GM23338 (cell line): ENCODE results near the gene BABAM1. TPM values are rescaled to one million over a fixed set of nuclear protein-coding genes. Genes with fewer than 3 reads are reported as not detected.

Source experiments
- ATAC-seq: fragments of 200-7000 bp; cut with Tn5 transposase; 3 replicates; pipeline ENCODE4 v1.9.1; 2020
- DNase-seq: peaks from one replicate; pipeline ENCODE4 v3.0.0-alpha.2; 2015; ENCODE audit warnings: low spot score
- H2AFZ ChIP-seq: fragments of 200-600 bp; sonication (generic); 2 replicates; pipeline ENCODE4 v1.8.0; 2016; ENCODE audit warnings: antibody characterized with exemption, mild to moderate bottlenecking, moderate library complexity
- H3F3A ChIP-seq: fragments of 200-600 bp; sonication (generic); replicated peaks from 2 replicates; pipeline ENCODE4 v1.8.0; 2017; ENCODE audit warnings: antibody characterized with exemption, mixed run types, low read depth
- H3K27ac ChIP-seq: fragments of 200-600 bp; sonication (generic); 2 replicates; pipeline ENCODE4 v1.6.1; 2016; ENCODE audit warnings: low read depth
- H3K27me3 ChIP-seq: fragments of 200-600 bp; sonication (generic); 2 replicates; pipeline ENCODE4 v1.8.0; 2016; ENCODE audit warnings: mild to moderate bottlenecking, mixed run types, moderate library complexity; ENCODE audit not compliant: insufficient read depth
- H3K36me3 ChIP-seq: fragments of 200-600 bp; sonication (generic); 2 replicates; pipeline ENCODE4 v1.8.0; 2016; ENCODE audit warnings: mild to moderate bottlenecking; ENCODE audit not compliant: insufficient read depth
- H3K4me1 ChIP-seq: fragments of 200-600 bp; sonication (generic); 2 replicates; pipeline ENCODE4 v1.8.0; 2016; ENCODE audit warnings: mild to moderate bottlenecking, moderate library complexity; ENCODE audit not compliant: insufficient read depth
- H3K4me2 ChIP-seq: fragments of 200-600 bp; sonication (generic); 2 replicates; pipeline ENCODE4 v1.7.1; 2017; ENCODE audit warnings: mixed run types
- H3K4me3 ChIP-seq: fragments of 200-600 bp; sonication (generic); 2 replicates; pipeline ENCODE4 v1.6.1; 2016; ENCODE audit warnings: mixed run types
- H3K79me2 ChIP-seq: fragments of 200-600 bp; sonication (generic); replicated peaks from 2 replicates; pipeline ENCODE4 v1.8.0; 2017; ENCODE audit warnings: mild to moderate bottlenecking; ENCODE audit not compliant: insufficient read depth
- H3K9me2 ChIP-seq: fragments of 200-600 bp; sonication (generic); 2 replicates; pipeline ENCODE4 v1.8.0; 2017; ENCODE audit not compliant: insufficient read depth
- H4K20me1 ChIP-seq: fragments of 200-600 bp; sonication (generic); replicated peaks from 2 replicates; pipeline ENCODE4 v1.8.0; 2017; ENCODE audit warnings: mild to moderate bottlenecking; ENCODE audit not compliant: insufficient read depth
- H3K27ac Mint-ChIP-seq: 2 replicates; pipeline ENCODE4 v1.8.0; 2020; ENCODE audit warnings: inconsistent platforms, mild to moderate bottlenecking, moderate library complexity, mixed read lengths
- H3K27me3 Mint-ChIP-seq: 3 replicates; pipeline ENCODE4 v1.8.0; 2022; ENCODE audit warnings: low read depth, mild to moderate bottlenecking, moderate library complexity, mixed read lengths, inconsistent platforms; ENCODE audit not compliant: insufficient read depth, poor library complexity
- H3K36me3 Mint-ChIP-seq: 3 replicates; pipeline ENCODE4 v1.8.0; 2021; ENCODE audit warnings: low read depth, mild to moderate bottlenecking, inconsistent platforms, moderate library complexity, mixed read lengths
- H3K4me1 Mint-ChIP-seq: 3 replicates; pipeline ENCODE4 v1.8.0; 2020; ENCODE audit warnings: mild to moderate bottlenecking, inconsistent platforms, mixed read lengths
- H3K4me3 Mint-ChIP-seq: 3 replicates; pipeline ENCODE4 v1.8.0; 2021; ENCODE audit warnings: moderate library complexity, mild to moderate bottlenecking, inconsistent platforms, mixed read lengths
- H3K9me3 Mint-ChIP-seq: 3 replicates; pipeline ENCODE4 v1.8.0; 2020; ENCODE audit warnings: moderate library complexity, mild to moderate bottlenecking, inconsistent platforms, mixed read lengths
- CREB1 ChIP-seq: fragments of 250-450 bp; sonication (Bioruptor Pico); IDR thresholded peaks from 2 replicates; pipeline ENCODE4 v1.5.0; 2020; ENCODE audit warnings: low read depth, mild to moderate bottlenecking, moderate library complexity
- EZH2phosphoT487 ChIP-seq: fragments of 200-600 bp; sonication (generic); IDR thresholded peaks from one replicate; pipeline ENCODE4 v1.8.1; 2018; ENCODE audit warnings: antibody characterized with exemption; ENCODE audit not compliant: unreplicated experiment
- NANOG ChIP-seq: IDR thresholded peaks from 2 replicates; pipeline ENCODE4 v1.6.1; 2016; ENCODE audit warnings: antibody characterized with exemption, borderline replicate concordance
- POLR2AphosphoS5 ChIP-seq: IDR thresholded peaks from 2 replicates; pipeline ENCODE4 v1.6.1; 2016; ENCODE audit warnings: antibody characterized with exemption, low read depth
- STAT1 ChIP-seq: IDR thresholded peaks from one replicate; pipeline ENCODE4 v1.6.1; 2016; ENCODE audit warnings: antibody characterized with exemption; ENCODE audit not compliant: unreplicated experiment
- ZNF114 ChIP-seq: fragments of 250-450 bp; sonication (Bioruptor Pico); IDR thresholded peaks from 2 replicates; pipeline ENCODE4 v1.5.0; 2020; ENCODE audit warnings: mild to moderate bottlenecking, moderate library complexity
- ZNF331 ChIP-seq: fragments of 250-450 bp; sonication (Bioruptor Pico); IDR thresholded peaks from 2 replicates; pipeline ENCODE4 v1.5.0; 2020; ENCODE audit warnings: low read depth, mild to moderate bottlenecking, moderate library complexity
- polyA plus RNA-seq: library from polyadenylated mRNA; unstranded; fragments of >200 nt; fragmentation: Nextera tagmentation; extraction: Ambion mirVana; gene quantifications from 2 replicates; pipeline ENCODE4 v1.2.1, GENCODE V29; 2016
- total RNA-seq: library from RNA; depleted of rRNA; stranded (reverse); fragments of >200 nt; shearing (Covaris generic); gene quantifications from 2 replicates; pipeline ENCODE4 v1.2.3, GENCODE V29; 2014
- TF ChIP-seq, protein P1 (sequence below): IDR thresholded peaks from one replicate; pipeline ENCODE4 v1.6.1; 2018; ENCODE audit warnings: antibody characterized with exemption; ENCODE audit not compliant: unreplicated experiment
- TF ChIP-seq, protein P2 (sequence below), 2 experiments: fragments of 200-600 bp in 1 of 2; sonication (generic) in 1 of 2; conservative IDR thresholded peaks; 2 replicates each; pipeline versions ENCODE4 v1.5.1 to v1.6.1; 2016 to 2017; ENCODE audit warnings: antibody characterized with exemption in 2 of 2, low read depth in 2 of 2, mild to moderate bottlenecking in 2 of 2, moderate library complexity in 1 of 2
- TF ChIP-seq, protein P3 (sequence below): fragments of 250-450 bp; sonication (Bioruptor Pico); IDR thresholded peaks from 2 replicates; pipeline ENCODE4 v1.5.0; 2020; ENCODE audit warnings: mild to moderate bottlenecking, moderate library complexity
- TF ChIP-seq, protein P4 (sequence below): IDR thresholded peaks from 2 replicates; pipeline ENCODE4 v1.6.1; 2016; ENCODE audit warnings: antibody characterized with exemption

BABAM1 gene
- total and polyA plus RNA-seq, 2 experiments from 2014 or later: 78.1 to 95.0 TPM

DNA sequence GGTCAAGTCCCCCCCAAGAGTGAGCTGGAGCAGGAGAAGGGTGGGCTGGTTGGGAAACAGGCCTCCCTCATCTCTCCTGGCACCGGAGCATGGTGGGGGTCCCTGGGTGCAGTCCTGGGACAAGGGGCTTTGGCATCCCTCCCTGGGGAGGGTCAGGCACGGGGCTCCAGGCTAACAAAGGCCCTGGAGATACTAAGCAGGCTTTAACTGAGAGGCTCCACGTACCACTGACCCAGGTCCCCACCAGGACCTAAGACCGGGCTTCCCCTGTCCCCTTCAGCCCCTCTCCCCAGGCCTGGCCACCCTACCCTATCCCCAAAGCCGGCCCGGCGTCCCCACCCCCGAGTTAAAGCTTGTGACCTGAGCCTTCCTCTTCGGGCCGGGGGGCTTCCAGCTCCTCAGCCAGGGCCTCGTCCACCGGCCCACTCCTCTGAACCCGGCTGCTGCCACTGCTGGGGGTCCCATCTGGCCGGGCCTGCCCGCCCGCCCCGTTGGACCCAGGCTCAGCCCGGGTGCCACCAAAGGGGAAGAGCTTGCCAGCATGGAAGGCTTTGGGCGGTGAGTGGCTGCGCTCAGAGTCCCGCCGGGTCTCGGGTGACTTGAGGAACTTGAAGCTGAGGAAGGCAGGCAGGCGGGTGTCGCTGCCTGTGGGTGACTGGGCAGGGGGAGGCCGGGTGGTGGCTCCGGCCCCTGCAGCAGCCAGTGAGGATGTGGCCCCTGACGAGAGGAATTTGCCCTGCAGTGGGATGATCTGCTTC, 57.3 kb downstream of the BABAM1 start (continued):
- no peak for TF ChIP-seq EZH2phosphoT487
- no peak for TF ChIP-seq STAT1
- no peak for TF ChIP-seq ZNF114

DNA sequence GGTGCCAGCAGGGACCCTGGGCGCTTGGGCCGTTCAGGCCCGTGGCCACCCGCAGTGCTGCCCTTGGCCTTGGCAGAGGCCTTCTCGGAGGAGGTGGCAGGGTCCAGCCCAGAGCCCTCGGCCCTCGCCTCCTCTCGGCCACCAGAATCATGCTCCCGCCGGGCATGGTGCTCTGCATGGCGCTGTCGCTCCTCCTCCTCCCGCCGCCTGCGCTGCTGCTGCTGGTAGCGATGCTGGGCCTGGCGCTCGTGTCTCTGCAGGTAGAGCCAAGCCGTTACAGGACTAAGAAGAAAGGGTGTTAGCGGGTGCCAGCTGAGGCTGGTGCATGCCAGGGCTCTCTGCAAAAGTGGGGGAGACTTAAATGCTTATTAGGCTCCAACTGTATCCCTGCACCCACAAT, 57.9 kb downstream of the BABAM1 start:
- Histone ChIP-seq H3K79me2 (no peaks in the 10 kb centered on the region), H3K4me1 (peaks cover 25% of the 10 kb centered on the region), H3K4me3 (no peak overlapping the region), H3F3A (peaks cover 33% of the 10 kb centered on the region), H3K9me2 (no peaks in the 10 kb centered on the region), H4K20me1 (no peaks in the 10 kb centered on the region; the same call in 1 of the 2 replicates), H3K27me3 (peaks cover 9% of the 10 kb centered on the region; the same call in 1 of the 2 replicates), H3K4me2 (no peak overlapping the region), H2AFZ (no peak overlapping the region), H3K36me3 (0 out of 2 replicates have a peak, but pooled peaks cover under 1% of the 10 kb centered on the region), H3K27ac (no peak overlapping the region)
- DNase-seq (no peak), ATAC-seq (no peak)
- Mint-ChIP-seq H3K4me3 (no peak overlapping the region), H3K27ac (no peak overlapping the region), H3K27me3 (peaks cover 14% of the 10 kb centered on the region), H3K36me3 (peaks cover 23% of the 10 kb centered on the region), H3K4me1 (peaks cover 22% of the 10 kb centered on the region), H3K9me3 (no peaks in the 10 kb centered on the region; the same call in 2 of the 3 replicates)
- TF ChIP-seq NANOG (no peak), CREB1 (no peak), ZNF114 (no peak), ZNF331 (CRISPR knock-in tag) (no peak), EZH2phosphoT487 (no peak), POLR2AphosphoS5 (no peak)
- TF ChIP-seq, protein P1, sequence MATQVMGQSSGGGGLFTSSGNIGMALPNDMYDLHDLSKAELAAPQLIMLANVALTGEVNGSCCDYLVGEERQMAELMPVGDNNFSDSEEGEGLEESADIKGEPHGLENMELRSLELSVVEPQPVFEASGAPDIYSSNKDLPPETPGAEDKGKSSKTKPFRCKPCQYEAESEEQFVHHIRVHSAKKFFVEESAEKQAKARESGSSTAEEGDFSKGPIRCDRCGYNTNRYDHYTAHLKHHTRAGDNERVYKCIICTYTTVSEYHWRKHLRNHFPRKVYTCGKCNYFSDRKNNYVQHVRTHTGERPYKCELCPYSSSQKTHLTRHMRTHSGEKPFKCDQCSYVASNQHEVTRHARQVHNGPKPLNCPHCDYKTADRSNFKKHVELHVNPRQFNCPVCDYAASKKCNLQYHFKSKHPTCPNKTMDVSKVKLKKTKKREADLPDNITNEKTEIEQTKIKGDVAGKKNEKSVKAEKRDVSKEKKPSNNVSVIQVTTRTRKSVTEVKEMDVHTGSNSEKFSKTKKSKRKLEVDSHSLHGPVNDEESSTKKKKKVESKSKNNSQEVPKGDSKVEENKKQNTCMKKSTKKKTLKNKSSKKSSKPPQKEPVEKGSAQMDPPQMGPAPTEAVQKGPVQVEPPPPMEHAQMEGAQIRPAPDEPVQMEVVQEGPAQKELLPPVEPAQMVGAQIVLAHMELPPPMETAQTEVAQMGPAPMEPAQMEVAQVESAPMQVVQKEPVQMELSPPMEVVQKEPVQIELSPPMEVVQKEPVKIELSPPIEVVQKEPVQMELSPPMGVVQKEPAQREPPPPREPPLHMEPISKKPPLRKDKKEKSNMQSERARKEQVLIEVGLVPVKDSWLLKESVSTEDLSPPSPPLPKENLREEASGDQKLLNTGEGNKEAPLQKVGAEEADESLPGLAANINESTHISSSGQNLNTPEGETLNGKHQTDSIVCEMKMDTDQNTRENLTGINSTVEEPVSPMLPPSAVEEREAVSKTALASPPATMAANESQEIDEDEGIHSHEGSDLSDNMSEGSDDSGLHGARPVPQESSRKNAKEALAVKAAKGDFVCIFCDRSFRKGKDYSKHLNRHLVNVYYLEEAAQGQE: no peak
- TF ChIP-seq, protein P2, sequence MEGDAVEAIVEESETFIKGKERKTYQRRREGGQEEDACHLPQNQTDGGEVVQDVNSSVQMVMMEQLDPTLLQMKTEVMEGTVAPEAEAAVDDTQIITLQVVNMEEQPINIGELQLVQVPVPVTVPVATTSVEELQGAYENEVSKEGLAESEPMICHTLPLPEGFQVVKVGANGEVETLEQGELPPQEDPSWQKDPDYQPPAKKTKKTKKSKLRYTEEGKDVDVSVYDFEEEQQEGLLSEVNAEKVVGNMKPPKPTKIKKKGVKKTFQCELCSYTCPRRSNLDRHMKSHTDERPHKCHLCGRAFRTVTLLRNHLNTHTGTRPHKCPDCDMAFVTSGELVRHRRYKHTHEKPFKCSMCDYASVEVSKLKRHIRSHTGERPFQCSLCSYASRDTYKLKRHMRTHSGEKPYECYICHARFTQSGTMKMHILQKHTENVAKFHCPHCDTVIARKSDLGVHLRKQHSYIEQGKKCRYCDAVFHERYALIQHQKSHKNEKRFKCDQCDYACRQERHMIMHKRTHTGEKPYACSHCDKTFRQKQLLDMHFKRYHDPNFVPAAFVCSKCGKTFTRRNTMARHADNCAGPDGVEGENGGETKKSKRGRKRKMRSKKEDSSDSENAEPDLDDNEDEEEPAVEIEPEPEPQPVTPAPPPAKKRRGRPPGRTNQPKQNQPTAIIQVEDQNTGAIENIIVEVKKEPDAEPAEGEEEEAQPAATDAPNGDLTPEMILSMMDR (conservative IDR thresholded peaks at IDR 0.05; ENCODE audit: low read depth in 2 of 2): no peak
- TF ChIP-seq, protein P3, sequence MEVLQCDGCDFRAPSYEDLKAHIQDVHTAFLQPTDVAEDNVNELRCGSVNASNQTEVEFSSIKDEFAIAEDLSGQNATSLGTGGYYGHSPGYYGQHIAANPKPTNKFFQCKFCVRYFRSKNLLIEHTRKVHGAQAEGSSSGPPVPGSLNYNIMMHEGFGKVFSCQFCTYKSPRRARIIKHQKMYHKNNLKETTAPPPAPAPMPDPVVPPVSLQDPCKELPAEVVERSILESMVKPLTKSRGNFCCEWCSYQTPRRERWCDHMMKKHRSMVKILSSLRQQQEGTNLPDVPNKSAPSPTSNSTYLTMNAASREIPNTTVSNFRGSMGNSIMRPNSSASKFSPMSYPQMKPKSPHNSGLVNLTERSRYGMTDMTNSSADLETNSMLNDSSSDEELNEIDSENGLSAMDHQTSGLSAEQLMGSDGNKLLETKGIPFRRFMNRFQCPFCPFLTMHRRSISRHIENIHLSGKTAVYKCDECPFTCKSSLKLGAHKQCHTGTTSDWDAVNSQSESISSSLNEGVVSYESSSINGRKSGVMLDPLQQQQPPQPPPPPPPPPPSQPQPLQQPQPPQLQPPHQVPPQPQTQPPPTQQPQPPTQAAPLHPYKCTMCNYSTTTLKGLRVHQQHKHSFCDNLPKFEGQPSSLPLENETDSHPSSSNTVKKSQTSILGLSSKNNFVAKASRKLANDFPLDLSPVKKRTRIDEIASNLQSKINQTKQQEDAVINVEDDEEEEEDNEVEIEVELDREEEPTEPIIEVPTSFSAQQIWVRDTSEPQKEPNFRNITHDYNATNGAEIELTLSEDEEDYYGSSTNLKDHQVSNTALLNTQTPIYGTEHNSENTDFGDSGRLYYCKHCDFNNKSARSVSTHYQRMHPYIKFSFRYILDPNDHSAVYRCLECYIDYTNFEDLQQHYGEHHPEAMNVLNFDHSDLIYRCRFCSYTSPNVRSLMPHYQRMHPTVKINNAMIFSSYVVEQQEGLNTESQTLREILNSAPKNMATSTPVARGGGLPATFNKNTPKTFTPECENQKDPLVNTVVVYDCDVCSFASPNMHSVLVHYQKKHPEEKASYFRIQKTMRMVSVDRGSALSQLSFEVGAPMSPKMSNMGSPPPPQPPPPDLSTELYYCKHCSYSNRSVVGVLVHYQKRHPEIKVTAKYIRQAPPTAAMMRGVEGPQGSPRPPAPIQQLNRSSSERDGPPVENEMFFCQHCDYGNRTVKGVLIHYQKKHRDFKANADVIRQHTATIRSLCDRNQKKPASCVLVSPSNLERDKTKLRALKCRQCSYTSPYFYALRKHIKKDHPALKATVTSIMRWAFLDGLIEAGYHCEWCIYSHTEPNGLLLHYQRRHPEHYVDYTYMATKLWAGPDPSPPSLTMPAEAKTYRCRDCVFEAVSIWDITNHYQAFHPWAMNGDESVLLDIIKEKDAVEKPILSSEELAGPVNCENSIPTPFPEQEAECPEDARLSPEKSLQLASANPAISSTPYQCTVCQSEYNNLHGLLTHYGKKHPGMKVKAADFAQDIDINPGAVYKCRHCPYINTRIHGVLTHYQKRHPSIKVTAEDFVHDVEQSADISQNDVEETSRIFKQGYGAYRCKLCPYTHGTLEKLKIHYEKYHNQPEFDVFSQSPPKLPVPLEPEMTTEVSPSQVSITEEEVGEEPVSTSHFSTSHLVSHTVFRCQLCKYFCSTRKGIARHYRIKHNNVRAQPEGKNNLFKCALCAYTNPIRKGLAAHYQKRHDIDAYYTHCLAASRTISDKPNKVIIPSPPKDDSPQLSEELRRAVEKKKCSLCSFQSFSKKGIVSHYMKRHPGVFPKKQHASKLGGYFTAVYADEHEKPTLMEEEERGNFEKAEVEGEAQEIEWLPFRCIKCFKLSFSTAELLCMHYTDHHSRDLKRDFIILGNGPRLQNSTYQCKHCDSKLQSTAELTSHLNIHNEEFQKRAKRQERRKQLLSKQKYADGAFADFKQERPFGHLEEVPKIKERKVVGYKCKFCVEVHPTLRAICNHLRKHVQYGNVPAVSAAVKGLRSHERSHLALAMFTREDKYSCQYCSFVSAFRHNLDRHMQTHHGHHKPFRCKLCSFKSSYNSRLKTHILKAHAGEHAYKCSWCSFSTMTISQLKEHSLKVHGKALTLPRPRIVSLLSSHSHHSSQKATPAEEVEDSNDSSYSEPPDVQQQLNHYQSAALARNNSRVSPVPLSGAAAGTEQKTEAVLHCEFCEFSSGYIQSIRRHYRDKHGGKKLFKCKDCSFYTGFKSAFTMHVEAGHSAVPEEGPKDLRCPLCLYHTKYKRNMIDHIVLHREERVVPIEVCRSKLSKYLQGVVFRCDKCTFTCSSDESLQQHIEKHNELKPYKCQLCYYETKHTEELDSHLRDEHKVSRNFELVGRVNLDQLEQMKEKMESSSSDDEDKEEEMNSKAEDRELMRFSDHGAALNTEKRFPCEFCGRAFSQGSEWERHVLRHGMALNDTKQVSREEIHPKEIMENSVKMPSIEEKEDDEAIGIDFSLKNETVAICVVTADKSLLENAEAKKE (CRISPR knock-in tag): no peak
- TF ChIP-seq, protein P4, sequence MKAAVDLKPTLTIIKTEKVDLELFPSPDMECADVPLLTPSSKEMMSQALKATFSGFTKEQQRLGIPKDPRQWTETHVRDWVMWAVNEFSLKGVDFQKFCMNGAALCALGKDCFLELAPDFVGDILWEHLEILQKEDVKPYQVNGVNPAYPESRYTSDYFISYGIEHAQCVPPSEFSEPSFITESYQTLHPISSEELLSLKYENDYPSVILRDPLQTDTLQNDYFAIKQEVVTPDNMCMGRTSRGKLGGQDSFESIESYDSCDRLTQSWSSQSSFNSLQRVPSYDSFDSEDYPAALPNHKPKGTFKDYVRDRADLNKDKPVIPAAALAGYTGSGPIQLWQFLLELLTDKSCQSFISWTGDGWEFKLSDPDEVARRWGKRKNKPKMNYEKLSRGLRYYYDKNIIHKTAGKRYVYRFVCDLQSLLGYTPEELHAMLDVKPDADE: no peak
